PFSK-1 (cell line): ENCODE data around the gene TNFAIP8L1. TPM values are rescaled to one million over a fixed set of nuclear protein-coding genes. Genes with fewer than 3 reads are reported as not detected.

Source experiments
- FOXP2 ChIP-seq: optimal IDR thresholded peaks from 2 replicates; pipeline ENCODE3; 2011; ENCODE audit warnings: borderline replicate concordance, control low read depth, inconsistent platforms; ENCODE audit not compliant: insufficient read depth; ENCODE audit errors: extremely low read length, extremely low read depth
- POLR2AphosphoS5 ChIP-seq: IDR thresholded peaks from 2 replicates; pipeline ENCODE4 v1.6.1; 2012; ENCODE audit warnings: low read depth, mild to moderate bottlenecking, control low read depth, low read length, moderate library complexity
- REST ChIP-seq, 2 experiments: IDR thresholded peaks; 2 replicates each; pipeline versions ENCODE4 v1.6.1 to v1.8.0; 2011 to 2012; ENCODE audit warnings: low read depth in 2 of 2, low read length in 2 of 2, control low read depth in 1 of 2, inconsistent platforms in 1 of 2, mild to moderate bottlenecking in 1 of 2, moderate library complexity in 1 of 2; ENCODE audit not compliant: insufficient read depth in 1 of 2
- SIN3A ChIP-seq: IDR thresholded peaks from 2 replicates; pipeline ENCODE4 v1.6.1; 2012; ENCODE audit warnings: mild to moderate bottlenecking, low read length, moderate library complexity, borderline replicate concordance; ENCODE audit not compliant: insufficient read depth
- TAF1 ChIP-seq: IDR thresholded peaks from 2 replicates; pipeline ENCODE4 v1.6.1; 2012; ENCODE audit warnings: low read length, control low read depth, borderline replicate concordance; ENCODE audit not compliant: insufficient read depth
- polyA plus RNA-seq: library from polyadenylated mRNA; unstranded; fragments of >200 nt; gene quantifications from one replicate; pipeline ENCODE4 v1.2.1, GENCODE V29; 2012; ENCODE audit warnings: low read depth, missing spikeins; ENCODE audit not compliant: insufficient read length

TNFAIP8L1 gene
- 6.4 TPM for polyA plus RNA-seq

- TF ChIP-seq REST (IDR thresholded peaks at IDR 0.05; ENCODE audit: insufficient read depth in 1 of 2, low read depth in 2 of 2, low read length in 2 of 2) (no peak), POLR2AphosphoS5 (no peak), TAF1 (0 out of 2 replicates have a peak, but pooled peaks have one; percentile 27), SIN3A (no peak), FOXP2 (peak; percentile 63)
These were observed at the start of gene TNFAIP8L1 for GRCh38 chr19:4638828-4639530. TSS of gene TNFAIP8L1 (plus strand) at chr19:4639516. CDS start at chr19:4651870, 12,354 bp downstream.

- TF ChIP-seq TAF1 (no peak), SIN3A (no peak), POLR2AphosphoS5 (no peak), FOXP2 (no peak), REST (IDR thresholded peaks at IDR 0.05; ENCODE audit: insufficient read depth in 1 of 2, low read depth in 2 of 2, low read length in 2 of 2) (no peak)
These were observed 49.5 kb upstream of the TNFAIP8L1 start for GRCh38 chr19:4589579-4590410.

GRCh38 chr19:4590559-4590958, 48.8 kb upstream of the TNFAIP8L1 start:
- TF ChIP-seq POLR2AphosphoS5 (no peak), FOXP2 (no peak), TAF1 (no peak), REST (IDR thresholded peaks at IDR 0.05; ENCODE audit: insufficient read depth in 1 of 2, low read depth in 2 of 2, low read length in 2 of 2) (no peak), SIN3A (no peak)

GRCh38 chr19:4591320-4591719, 48.0 kb upstream of the TNFAIP8L1 start:
- no peak for TF ChIP-seq SIN3A
- no peak for TF ChIP-seq TAF1

GRCh38 chr19:4592445-4592844, 46.9 kb upstream of the TNFAIP8L1 start:
- TF ChIP-seq SIN3A (no peak), FOXP2 (no peak), REST (IDR thresholded peaks at IDR 0.05; ENCODE audit: insufficient read depth in 1 of 2, low read depth in 2 of 2, low read length in 2 of 2) (no peak), TAF1 (no peak), POLR2AphosphoS5 (no peak)
